HEK293T (cell line): ENCODE data around the gene RIMBP2.

ENCODE experiments used
- ARNT ChIP-seq: fragments of 450-650 bp; IDR thresholded peaks from 2 replicates; pipeline ENCODE4 v1.6.1; 2017; ENCODE audit warnings: mild to moderate bottlenecking
- BHLHE40 ChIP-seq: fragments of 450-650 bp; IDR thresholded peaks from 2 replicates; pipeline ENCODE4 v1.6.1; 2016; ENCODE audit warnings: mild to moderate bottlenecking, moderate library complexity, borderline replicate concordance
- CTBP1 ChIP-seq: fragments of 450-650 bp; IDR thresholded peaks from 2 replicates; pipeline ENCODE4 v1.6.1; 2016; ENCODE audit warnings: borderline replicate concordance
- FOXA1 ChIP-seq: fragments of 450-650 bp; IDR thresholded peaks from 2 replicates; pipeline ENCODE4 v1.6.1; 2016; ENCODE audit warnings: mild to moderate bottlenecking
- FOXM1 ChIP-seq: fragments of 450-650 bp; IDR thresholded peaks from 2 replicates; pipeline ENCODE4 v1.6.1; 2017; ENCODE audit warnings: mild to moderate bottlenecking, borderline replicate concordance
- HDGF ChIP-seq: fragments of 450-650 bp; IDR thresholded peaks from 2 replicates; pipeline ENCODE4 v1.6.1; 2017; ENCODE audit warnings: antibody characterized with exemption, borderline replicate concordance
- L3MBTL2 ChIP-seq: fragments of 450-650 bp; conservative IDR thresholded peaks from 2 replicates; pipeline ENCODE4 v1.6.1; 2016; ENCODE audit warnings: mild to moderate bottlenecking
- LEF1 ChIP-seq: fragments of 450-650 bp; IDR thresholded peaks from 2 replicates; pipeline ENCODE4 v1.6.1; 2017; ENCODE audit warnings: mild to moderate bottlenecking, borderline replicate concordance
- NFRKB ChIP-seq: fragments of 450-650 bp; IDR thresholded peaks from 2 replicates; pipeline ENCODE4 v1.6.1; 2016; ENCODE audit warnings: mild to moderate bottlenecking, moderate library complexity
- SP1 ChIP-seq: fragments of 450-650 bp; IDR thresholded peaks from 2 replicates; pipeline ENCODE4 v1.6.1; 2017
- SUZ12 ChIP-seq: fragments of 450-650 bp; IDR thresholded peaks from 2 replicates; pipeline ENCODE4 v1.6.1; 2016; ENCODE audit warnings: mild to moderate bottlenecking
- TARDBP ChIP-seq: fragments of 450-650 bp; IDR thresholded peaks from 2 replicates; pipeline ENCODE4 v1.6.1; 2016
- ZNF384 ChIP-seq: fragments of 450-650 bp; IDR thresholded peaks from 2 replicates; pipeline ENCODE4 v1.6.1; 2016

DNA sequence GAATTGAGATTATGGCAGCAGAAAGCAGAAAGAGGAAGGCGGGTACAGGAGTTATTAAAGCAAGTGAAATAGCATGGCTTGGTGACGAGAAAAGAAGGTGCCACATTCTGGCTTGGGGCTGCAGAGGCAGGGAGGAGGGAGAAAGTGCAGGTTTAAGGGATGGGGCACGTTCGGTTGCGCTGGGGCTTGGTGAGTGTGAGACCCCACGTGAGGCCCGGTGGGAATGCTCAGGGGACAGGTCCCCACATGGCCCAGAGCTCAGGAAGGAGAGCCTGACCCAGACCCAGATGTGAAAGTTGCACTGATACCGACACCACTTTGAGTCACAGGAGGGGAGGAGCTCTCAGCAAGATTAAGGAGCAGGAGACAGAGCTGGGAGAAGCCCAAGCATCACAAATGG, 191.3 kb downstream of the RIMBP2 start:
- TF ChIP-seq BHLHE40, result no peak
- no peak for TF ChIP-seq FOXA1
- TF ChIP-seq NFRKB, result no peak
- no peak for TF ChIP-seq SUZ12
- TF ChIP-seq LEF1, result no peak
- TF ChIP-seq ARNT, result no peak
- no peak for TF ChIP-seq L3MBTL2
- no peak for TF ChIP-seq HDGF
- TF ChIP-seq ZNF384, result no peak
- TF ChIP-seq FOXM1, result no peak
- TF ChIP-seq TARDBP, result no peak
- no peak for TF ChIP-seq CTBP1
- TF ChIP-seq SP1, result no peak
